Embryonic facial prominence (tissue), 1 donor: Measurements from ENCODE around the gene ABCA9.

Experiments used
- DNase-seq: peaks from one replicate; pipeline ENCODE4 v3.0.0-alpha.2; 2016; ENCODE audit errors: extremely low spot score

ABCA9 gene

DNA sequence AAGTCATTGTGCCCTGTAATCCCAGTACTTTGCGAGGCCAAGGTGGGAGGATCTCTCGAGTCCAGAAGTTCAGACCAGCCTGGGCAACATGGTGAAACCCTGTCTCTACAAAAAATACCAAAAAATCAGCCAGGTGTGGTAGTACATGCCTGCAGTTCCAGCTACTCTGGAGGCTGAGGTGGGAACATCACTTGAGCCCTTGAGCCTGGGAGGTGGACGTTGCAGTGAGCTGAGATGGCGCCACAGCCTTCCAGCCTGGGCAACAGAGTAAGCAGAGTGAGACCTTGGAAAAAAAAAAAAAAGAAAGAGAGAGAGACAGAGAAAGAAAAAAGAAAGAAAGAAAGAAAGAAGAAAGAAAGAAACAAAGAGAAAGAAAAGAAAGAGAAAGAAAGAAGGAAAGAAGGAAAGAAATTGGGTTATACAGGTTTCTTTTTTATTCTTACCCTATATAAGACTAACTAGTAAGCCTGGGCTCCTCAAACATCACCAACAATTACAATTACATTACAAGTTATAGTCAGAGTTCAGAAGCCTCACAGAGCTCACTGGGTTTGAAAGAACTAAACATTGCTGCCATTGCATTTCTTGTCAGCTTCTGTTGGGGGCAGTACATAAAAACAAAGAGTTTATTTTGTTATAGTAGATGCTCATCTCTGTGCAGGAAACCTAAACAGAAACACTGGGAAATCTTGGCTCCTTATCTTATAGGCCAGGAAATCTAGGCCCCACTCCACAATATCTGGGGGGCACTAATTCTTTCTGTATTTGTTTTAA is 6.7 kb upstream of the ABCA9 start:
- no peak for DNase-seq

DNA sequence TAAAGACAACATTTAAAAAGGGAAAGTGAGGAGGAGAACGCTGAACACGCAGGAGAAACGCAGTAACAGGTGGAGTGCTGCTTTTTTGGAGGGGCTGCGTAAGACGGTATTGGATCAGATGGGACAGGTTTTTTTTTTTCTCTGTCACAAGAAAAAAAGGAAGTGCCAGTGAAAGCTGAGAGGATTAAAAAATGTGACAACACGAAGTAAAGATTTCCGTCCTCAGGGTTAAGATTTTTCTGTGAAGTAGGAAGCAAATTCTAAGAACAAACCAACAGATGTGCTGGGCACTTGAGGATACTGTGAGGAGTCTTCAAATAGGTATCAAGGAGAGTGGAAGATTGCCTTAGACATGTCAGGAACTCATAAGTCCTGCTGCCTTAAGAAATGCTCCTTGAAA is 5.8 kb upstream of the ABCA9 start:
- no peak for DNase-seq

GRCh38 chr17:69065113-69065512 is 4.4 kb upstream of the ABCA9 start:
- no peak for DNase-seq

DNA sequence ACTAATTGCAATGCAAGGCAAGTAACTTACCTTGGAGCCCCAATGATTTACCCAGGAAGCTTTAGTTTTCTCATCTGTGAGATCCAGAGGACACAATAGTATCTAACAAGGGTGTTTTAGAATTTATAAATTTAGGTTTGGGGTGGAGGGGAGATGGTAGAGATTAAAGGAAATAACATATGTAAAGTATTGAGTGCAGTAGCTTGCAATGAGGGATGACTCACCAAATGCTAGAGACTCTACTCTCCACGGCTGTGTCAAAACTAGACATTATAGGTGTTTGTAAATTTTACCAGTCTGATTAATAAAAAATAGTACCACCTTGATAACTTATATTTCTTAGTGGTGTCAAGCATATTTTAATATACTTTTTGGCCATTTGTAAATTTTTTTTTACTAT is 3.7 kb upstream of the ABCA9 start:
- DNase-seq, result no peak

GRCh38 chr17:69064001-69064400 is 3.3 kb upstream of the ABCA9 start:
- DNase-seq, result no peak

DNA sequence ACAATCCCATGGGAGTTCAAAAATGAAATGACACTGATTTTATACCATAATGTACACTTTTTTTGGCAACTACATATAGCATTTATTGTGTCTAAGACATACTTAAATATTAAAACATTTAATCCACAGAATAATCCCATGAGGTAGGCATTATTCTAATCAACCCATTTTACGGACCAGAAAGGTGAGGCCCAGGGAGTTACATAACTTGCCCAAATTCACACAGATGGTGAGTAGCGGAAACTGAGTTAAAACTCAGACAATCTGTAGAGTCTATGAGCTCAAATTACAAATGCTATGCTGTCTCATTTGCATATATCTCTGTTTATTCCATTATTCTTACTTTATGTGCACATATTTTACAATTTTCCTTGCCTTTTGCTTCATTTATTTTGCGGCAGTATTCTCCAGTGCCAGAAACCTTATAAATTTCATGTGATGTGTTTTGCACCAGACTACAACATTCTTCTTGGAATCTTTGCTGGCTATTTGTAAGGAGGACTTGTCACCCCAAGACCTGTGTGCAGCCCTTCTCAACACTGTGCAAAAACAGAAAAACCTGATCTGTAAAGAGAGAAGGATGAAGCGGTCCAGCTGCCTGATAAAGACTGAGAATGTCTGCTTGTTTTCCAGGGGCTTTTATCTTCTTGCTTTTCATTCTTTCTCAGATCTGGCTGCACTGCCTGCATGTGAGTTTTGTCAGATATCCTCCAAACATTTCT is 2.3 kb upstream of the ABCA9 start:
- no peak for DNase-seq

DNA sequence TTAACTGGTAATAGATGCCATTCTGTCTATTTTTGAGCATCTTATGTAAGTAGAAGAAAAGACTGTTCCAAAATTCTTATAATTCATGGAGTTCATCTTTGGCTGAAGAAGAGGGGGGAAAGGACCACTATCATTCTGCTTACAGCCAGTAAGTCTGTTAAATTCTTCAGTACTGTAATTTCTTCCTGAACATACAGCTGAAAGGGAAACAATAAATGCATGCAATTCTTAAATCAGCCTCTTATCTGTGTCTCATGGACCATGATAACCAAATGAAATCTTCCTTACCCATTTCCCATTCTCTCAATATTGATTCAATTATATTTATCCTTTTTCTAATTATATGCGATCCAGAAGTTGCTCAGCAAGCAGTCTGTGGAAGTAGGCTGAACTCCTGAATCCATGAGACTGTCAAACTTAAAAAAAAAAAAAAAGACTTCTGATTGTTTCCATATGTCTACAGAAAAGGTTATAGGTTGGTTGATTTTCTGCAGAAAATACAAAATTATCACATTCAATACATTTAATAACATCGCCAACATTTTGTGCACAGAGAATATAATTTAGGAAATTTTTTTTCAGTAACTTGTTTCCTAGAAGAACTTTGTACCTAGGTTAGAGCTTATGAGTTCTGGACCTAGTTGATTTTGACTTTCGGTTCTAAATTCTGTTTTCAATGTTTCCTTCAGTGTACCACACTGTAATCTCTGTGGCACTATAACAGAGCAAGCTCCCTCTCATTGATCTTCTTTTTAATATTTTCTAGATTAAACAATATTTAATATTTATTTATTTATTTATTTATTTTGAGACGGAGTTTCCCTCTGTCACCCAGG is 1.2 kb upstream of the ABCA9 start:
- DNase-seq, result no peak

DNA sequence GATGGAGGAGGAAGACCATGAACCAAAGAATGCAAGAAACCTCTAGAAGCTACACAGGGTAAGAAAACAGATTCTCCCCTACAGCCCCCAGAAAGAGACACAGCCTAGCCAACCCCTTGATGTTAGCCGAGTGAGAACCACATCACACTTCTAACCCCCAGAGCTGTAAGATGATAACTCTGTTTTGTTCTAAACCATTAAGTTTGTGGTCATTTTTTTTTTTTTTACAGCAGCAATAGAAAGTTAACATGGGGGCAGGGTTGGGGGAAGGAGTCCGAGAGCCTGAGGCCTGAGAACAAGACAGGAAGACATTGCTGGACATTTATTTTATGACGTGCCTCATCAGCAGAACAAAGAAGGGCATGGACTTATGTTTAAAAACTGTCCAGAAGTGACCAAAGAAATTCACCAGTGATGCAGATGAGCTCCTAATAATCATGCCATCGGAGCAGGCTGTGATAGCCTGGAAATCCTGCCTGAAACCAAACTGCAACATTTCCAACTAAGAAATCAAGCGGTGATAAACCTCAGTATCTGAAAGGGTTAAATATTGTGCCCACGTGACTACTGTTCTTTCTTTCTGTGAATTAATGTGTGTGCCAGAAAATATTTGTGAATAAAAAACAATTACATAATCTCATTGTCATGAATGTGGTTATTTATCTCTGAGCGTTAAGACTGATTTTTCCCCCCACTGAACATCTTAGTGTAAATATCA is 1.1 kb downstream of the ABCA9 start:
- no peak for DNase-seq

- DNase-seq, result no peak
Measured at GRCh38 chr17:69058165-69058564, 2.6 kb downstream of the ABCA9 start.

DNA sequence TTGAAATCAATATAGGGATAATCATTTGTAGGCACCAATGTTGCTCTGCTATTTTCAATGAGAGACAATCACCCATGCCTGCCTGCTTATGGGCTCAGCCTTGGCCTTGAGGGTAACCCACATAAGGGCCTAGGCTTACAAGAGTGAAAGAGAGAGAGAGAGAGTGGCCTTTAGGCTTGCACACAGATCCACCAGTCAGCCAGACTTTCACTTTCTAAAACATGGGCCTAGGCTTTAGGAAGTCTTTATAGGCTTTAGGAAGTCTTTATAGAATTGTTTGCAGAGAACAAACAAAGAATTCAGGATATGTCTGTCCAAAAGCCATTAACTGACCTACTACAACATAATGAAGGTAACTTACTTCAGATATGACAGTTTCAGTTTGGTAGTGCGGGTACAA is 3.4 kb downstream of the ABCA9 start:
- no peak for DNase-seq

DNA sequence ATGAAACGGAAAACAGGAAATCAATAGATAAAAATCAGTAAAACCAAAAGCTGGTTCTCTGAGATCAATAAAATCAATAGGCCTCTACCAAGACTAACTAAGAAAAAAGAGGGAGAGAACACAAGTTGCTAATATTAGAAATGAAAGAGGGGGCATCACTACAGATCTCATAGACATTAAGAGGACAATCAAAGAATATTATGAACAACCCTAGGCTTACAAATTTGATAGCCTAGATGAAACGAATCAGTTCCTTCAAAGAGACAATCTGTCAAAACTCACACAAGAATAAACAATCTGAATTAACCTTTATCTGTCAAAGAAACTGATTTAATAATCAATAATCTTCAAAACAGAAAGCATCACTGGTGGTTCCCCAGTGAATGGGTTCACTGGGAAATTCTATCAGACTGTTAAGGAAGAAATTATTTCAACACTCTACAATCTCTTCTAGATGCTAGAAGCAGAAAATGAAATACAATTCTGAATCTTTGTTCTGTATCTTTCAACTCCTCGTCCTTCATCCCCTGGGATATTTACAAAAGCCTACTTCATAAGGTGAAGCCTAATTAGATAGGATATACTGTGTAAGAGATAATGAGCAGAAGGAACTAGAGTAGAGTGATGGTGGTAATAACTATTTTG is 4.4 kb downstream of the ABCA9 start:
- no peak for DNase-seq

- no peak for DNase-seq
Measured at GRCh38 chr17:69055334-69055733, 5.4 kb downstream of the ABCA9 start.

DNA sequence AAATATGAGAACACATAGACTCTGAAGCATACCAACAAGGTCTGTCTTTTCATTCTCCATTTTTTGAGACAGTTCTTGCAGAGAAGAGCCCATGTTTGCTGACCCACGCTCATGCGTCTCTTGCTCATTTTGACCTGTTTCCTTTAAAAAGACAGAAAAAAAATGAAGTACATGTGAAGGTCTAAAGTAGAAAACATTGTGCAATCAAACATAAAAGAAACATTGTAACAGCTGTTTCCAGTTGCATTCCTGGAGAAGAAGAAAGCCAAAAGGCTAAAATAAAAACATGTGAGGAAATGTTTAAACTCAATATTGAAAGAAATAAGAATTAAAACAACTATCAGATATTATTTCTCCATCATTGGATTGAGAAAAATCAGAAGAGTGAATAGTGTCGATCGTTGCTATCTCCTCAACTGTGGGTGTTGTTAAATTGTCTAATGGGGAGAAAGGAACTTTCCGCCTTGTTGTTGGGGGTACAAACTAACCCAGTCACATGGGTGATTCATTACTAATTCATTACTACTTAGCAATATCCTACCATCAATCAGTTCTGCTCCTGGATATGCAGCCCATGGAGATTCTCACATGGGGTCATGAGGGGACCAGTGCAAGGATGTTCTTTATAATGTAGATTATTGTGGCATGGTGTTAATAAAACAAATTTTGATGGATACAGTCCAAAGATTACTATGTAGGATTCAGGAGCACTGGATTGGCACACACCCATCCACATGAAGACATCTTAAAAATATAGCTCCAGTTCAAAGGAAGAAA is 9.5 kb downstream of the ABCA9 start:
- DNase-seq, result no peak

- no peak for DNase-seq
Measured at GRCh38 chr17:69048634-69049033, 12.1 kb downstream of the ABCA9 start.

- DNase-seq, result no peak
Measured at GRCh38 chr17:69047368-69048263, 13.1 kb downstream of the ABCA9 start.

GRCh38 chr17:69046121-69046807 is 14.5 kb downstream of the ABCA9 start:
- no peak for DNase-seq

- no peak for DNase-seq
Measured at GRCh38 chr17:69045646-69046045, 15.1 kb downstream of the ABCA9 start.

- no peak for DNase-seq
Measured at GRCh38 chr17:69044371-69044770, 16.4 kb downstream of the ABCA9 start.
